Activated CD4-positive, alpha-beta T cell treated with anti-CD3 and anti-CD28 coated beads for 24 hours (primary cell): ENCODE measurements around the gene PLD6.

Experiments used
- DNase-seq, 2 donors: peaks; one replicate each; pipeline ENCODE4 v3.0.0-alpha.2; 2020; ENCODE audit warnings: low read depth in 2 of 2

PLD6 gene

DNA sequence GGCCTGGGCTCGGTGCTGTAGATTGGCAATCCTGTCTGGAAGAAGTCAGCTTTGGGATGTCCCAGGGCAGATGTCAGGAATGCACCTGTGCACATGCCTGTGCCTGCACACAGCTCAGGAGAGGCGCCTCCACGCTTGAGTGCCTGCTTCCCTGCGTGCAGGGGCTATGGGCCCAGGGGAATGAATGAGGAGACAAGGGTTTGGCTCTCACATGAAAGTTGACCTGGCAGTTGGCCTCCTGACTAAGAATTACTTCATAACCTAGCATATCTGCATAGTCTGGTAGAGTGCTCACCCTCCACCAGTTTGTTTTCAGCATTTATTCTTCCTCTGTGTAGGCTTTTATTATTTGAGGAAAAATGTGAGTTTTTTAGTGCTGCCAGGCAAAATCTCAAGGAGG is 50.0 kb downstream of the PLD6 start:
- DNase-seq, result no peak

DNA sequence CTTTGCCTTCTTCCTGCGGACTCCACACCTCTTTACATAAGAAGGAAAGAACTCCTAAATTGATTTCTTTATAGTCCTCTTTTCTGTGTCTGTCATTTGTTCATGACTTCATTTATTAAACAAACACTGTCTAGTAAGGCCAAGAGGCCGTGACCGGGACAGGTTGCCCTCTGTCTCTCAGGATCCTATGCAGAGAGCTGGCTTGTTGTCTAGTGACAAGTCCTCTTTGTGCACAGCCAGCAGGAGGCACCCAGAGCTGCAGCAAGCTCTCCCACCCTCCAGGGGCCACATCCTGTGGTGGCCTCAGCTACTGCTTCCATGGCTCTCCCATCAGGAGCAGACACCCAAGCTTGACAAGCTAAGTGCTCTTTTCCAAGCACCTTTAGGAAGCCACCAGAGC is 50.6 kb downstream of the PLD6 start:
- no peak for DNase-seq

DNA sequence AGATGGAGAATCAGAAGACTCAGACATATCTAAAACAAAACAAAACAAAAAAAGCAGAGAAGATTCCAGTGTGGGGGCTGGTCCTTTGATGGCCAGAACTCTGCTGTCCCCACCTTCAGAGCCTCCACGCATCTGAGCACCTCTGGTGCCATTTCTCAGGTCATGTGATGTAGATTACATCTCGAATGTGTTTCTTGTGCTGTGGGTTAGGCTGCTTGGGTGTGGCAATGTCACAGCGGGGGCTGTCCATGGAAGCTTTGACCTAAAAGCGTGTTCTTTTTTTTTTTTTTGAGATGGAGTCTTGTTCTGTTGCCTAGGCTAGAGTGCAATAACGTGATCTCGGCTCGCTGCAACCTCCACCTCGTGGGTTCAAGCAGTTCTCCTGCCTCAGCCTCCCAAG is 51.2 kb downstream of the PLD6 start:
- DNase-seq, result no peak

DNA sequence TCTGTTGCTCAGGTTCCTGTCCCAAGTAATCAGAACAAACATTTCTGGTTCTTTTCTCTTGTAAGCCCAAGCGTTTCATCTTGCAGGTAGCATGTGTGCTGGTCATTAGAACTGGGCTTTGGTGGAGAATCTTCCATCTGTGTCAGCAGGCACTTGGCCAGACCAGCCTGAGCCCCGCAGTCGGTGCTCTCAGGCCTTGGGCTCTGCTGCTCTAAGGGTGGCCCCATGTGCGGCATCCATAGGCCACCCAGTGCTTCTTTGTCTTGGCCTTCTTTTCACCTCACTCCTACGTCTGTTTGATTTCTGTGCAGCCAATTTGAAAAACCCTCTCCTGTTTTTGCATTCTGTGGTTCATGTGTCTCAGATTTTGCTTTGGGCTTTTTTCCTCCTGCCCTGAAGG is 51.6 kb downstream of the PLD6 start:
- DNase-seq, result no peak

DNA sequence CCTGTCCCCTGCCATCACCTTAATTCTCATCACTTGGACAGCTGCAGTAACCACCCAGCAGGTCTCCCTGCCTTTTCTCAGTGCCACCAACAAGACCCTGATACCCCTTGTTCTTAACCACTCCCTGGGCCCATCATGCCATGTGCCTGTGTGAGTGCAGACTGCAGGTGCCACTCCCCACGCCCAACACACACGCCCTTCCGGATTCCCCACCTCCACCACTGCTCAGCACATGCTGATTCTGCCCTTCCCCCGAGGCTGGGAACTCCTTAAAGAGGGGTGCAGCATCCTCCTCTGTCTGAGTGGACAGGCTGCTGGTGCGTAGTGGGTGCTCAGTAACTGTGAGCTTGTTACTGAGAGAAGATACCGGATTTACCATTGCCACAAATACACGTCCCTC is 52.4 kb downstream of the PLD6 start:
- DNase-seq, result no peak

DNA sequence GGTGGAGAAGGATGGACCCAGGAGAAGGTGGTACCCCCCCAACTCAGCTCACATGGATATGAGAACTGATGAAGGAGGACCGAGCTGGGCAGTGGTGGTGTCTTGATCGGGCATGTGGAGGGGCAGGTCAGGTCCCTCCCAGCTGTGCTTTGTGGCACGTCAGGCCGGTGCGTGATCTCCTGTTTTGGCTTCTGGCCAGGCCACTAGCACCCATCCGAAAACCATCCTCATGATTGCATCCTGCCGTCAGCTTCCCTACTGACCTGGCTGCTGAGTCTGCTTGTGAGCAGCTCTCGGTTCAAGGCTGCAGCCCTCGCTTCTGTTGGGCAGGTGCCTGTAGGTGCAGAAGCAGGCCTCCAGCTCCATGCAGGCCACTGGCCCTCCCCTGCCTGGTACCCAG is 53.1 kb downstream of the PLD6 start:
- DNase-seq, result no peak

DNA sequence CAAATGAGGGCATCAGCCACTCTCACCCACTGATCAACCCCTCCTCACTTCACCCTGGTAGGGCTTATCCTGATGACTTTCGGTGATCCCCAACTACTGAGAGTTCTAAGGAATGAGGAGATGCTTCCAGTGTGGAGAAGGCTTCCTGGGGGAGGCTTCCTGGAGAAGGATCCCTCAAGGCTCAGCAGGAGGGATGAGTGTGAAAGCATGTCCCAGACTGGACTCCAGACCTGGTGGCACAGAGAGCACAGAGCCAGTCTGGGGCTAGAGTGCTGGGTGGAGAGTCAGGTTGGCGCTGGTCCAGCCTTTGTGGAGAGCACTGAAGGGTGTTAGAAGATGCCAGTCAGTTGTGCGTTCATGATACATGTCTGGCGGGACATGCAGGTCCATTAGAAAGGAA is 53.7 kb downstream of the PLD6 start:
- DNase-seq, result no peak

DNA sequence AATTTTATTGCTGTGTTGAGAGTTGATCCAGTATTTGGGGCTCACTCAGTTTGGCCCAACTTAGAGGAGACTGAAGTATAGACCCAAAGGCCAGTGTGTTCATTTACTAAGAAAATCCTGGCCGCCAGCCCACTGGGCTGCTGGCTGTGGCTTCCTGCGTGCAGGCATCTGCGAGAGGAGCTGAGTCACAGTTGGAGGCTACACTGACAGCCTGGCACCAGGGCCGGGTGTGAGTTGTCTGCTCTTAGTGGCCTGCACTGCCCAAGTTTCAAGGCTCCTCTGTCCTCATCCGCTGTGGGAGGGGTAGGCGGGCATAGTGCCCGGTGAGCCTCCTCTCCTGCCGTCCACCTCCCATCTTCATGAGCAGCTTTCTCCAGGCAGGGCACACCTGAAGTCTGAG is 54.2 kb downstream of the PLD6 start:
- DNase-seq, result no peak

DNA sequence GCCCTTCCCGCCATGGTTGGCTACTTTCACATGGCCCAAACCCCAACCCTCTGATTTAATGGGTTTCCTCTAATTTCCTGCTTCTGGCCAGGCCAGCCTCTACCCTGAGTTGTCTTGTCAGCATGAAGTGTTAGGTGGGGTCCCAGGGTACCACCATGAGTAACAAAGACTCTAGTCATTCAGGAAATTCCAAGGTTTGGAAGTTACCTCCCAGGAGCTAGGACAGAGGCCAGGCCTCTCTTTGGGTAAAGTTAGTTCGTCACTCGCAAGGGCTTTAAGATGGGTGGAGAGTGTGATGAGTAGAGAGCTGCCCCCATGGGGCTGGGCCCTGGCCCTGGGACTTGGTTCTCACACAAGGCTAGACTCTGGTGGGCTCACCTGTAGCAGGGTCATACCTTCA is 54.6 kb downstream of the PLD6 start:
- no peak for DNase-seq

DNA sequence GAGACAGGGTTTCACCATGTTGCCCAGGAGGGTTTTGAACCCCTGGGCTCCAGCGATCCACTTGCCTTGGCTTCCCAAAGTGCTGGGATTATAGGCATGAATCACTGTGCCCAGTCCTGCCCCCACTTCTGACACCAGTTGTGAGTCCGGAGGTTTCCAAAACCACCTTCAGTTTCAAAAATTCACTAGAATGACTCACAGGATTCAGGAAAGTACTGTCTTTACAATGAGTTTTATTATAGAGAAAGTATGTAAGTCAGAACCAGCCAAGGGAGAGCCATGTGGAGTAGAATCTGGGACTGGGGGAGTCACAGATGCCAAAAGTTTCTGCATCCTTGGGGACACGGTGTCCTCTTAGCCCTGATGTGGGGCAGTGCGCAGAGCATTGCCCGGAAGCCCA is 55.1 kb downstream of the PLD6 start:
- DNase-seq, result no peak
